ENCODE measurements around the gene PTGES.

GRCh38 chr9:129794549-129794948 is 41.7 kb upstream of the PTGES start:
- no peak for TF ChIP-seq CTCF (IDR thresholded peaks at IDR 0.05; ENCODE audit: low read depth, low read length)
- no peak for TF ChIP-seq EZH2phosphoT487 (IDR thresholded peaks at IDR 0.05; ENCODE audit: low read depth)
